CD4-positive, alpha-beta T cell treated with Interleukin-21 for 1 hour (primary cell): ENCODE data around the gene ALOX12.

ENCODE experiments used
- DNase-seq: peaks from one replicate; pipeline ENCODE4 v3.0.0-alpha.2; 2020

ALOX12 gene

DNA sequence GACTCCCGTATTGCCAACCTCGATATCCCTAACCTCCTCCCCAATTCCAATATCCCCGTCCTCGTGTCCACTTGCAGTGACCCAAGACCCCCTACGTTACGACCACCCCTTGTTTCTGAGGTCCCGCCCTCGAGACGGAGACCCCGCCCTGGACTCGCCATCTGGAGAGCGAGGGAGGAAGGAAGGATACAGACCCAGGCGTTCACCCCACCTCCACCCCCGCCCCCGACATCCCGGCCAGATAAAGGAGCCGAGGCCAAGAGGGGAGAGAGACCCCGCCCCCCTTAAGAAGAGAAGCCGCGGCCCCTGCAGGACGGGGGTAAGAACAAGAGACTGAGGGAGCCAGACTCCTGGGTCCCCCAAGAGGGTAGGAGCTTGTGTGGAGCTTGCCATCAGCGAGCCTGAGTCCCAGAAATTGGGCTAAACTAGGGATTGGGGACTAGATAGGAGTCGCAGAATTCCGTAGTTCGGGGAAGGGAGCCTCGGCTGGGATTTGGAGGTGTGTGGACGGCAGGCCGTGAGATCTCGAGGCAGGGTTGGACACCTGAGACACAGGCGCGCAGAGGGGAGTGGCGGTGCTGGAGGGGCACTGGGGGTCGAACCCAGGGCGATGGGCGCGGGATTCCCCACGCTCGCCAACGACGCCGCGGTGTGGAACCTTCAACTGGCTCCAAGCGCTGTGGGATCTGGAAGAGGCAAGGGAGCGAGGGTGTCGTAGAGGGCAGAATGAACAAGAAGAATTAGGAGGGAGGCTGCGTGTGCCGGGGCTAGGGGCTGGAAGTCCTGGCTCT is 27.1 kb downstream of the ALOX12 start, which contains the start of gene BCL6B:
Gene BCL6B (plus strand): TSS at position 270 of the 791 bp plus-strand sequence. CDS start 622 bp downstream, outside the sequence.
- no peak for DNase-seq

DNA sequence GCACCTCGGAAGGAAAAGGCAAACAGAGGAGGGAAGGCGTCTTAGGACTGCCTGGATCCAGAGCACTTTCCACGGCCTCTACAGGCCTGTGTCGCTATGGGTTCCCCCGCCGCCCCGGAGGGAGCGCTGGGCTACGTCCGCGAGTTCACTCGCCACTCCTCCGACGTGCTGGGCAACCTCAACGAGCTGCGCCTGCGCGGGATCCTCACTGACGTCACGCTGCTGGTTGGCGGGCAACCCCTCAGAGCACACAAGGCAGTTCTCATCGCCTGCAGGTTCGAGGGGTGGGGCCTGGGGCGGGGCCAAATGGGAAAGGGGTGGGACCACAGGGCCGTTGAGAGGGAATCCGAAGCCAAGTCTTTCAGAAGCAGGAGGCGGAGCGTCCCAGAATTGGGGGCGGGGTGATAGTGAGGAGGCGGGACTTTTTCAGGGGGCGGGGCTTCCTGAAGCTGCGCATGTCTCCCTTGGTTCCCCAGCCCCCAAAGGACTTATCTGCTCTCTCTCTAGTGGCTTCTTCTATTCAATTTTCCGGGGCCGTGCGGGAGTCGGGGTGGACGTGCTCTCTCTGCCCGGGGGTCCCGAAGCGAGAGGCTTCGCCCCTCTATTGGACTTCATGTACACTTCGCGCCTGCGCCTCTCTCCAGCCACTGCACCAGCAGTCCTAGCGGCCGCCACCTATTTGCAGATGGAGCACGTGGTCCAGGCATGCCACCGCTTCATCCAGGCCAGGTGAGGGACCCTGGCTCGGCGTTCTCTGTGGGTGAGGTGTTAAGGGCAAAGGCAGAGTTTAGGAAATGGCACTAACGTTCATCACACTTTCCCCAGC is 27.9 kb downstream of the ALOX12 start:
- DNase-seq: peak; percentile 98

DNA sequence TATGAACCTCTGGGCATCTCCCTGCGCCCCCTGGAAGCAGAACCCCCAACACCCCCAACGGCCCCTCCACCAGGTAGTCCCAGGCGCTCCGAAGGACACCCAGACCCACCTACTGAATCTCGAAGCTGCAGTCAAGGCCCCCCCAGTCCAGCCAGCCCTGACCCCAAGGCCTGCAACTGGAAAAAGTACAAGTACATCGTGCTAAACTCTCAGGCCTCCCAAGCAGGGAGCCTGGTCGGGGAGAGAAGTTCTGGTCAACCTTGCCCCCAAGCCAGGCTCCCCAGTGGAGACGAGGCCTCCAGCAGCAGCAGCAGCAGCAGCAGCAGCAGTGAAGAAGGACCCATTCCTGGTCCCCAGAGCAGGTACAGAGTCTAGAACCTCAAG is 28.5 kb downstream of the ALOX12 start:
- no peak for DNase-seq

DNA sequence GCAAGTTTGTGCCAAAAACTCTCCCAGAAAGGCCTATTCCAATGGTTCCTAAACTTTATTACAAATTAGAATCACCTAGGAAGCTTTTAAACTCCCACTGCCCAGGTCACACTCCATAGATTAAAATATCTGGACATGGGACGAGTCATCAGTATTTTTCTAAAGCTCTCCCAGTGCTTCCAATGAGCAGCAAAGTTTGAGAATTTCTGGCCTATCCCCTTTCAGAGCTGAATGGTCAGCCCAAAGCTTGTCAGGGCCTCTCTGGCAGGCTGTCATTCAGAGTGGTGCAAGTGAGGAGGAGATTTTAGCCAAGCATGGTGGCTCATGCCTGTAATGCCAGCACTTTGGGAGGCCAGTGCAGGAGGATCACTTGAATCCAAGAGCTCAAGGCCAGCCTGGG is 29.4 kb downstream of the ALOX12 start:
- no peak for DNase-seq

DNA sequence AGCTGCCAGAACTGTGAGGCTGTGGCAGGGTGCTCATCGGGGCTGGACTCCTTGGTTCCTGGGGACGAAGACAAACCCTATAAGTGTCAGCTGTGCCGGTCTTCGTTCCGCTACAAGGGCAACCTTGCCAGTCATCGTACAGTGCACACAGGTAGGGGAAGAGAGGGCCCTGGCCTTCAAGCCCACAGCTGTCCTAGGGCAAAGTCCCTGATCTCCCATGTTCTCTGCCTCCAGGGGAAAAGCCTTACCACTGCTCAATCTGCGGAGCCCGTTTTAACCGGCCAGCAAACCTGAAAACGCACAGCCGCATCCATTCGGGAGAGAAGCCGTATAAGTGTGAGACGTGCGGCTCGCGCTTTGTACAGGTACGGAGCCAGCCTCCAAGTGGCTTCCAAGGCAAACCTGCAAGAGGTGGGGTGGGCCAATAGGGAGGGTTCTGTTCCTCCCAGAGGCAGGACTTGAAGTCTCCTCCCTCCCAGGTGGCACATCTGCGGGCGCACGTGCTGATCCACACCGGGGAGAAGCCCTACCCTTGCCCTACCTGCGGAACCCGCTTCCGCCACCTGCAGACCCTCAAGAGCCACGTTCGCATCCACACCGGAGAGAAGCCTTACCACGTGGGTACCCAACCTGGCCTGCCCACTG is 30.7 kb downstream of the ALOX12 start:
- no peak for DNase-seq

DNA sequence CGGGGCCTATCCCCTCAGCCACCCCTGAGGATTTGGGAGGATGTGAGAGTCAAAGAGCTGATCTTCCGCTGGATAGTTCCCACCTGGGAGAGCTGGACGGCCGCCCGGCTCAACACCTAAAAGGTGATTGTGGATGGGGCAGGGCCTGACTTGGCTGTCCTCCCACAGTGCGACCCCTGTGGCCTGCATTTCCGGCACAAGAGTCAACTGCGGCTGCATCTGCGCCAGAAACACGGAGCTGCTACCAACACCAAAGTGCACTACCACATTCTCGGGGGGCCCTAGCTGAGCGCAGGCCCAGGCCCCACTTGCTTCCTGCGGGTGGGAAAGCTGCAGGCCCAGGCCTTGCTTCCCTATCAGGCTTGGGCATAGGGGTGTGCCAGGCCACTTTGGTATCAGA is 31.5 kb downstream of the ALOX12 start:
- no peak for DNase-seq

DNA sequence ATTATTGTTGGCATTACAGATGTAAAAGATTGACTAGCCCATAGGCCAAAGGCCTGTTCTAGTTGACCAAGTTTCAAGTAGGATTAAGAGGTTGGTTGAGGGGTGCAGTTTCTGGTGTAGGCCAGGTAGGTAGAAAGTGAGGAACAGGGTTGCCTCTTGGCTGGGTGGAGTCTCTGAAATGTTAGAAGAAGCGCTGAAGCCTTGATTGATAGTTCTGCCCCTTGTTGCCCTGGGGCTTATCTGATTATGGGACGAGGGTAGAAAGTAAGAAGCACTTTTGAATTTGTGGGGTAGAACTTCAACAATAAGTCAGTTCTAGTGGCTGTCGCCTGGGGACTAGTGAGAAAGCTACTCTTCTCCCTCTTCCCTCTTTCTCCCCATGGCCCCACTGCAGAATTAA is 33.2 kb downstream of the ALOX12 start:
- DNase-seq: no peak

DNA sequence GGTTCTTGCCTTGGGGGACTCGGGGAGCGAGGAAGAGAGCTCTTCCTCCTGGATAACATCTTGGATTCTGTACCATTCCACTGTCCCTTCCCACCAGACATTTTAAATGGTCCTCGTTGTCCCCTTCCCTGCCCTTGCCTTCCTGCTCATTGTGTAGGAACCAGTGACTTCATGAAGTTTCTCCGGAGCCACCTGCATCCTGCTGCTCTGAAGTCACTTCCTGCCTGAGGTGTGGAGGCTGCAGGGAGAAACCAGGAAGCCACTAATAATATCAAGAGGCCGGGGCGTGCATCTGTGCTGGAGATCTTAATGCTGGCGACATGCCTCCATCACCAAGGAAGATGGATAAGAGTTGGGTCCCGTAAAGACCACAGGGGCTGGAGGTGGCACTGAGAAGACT is 33.8 kb downstream of the ALOX12 start:
- peak; percentile 60 for DNase-seq

DNA sequence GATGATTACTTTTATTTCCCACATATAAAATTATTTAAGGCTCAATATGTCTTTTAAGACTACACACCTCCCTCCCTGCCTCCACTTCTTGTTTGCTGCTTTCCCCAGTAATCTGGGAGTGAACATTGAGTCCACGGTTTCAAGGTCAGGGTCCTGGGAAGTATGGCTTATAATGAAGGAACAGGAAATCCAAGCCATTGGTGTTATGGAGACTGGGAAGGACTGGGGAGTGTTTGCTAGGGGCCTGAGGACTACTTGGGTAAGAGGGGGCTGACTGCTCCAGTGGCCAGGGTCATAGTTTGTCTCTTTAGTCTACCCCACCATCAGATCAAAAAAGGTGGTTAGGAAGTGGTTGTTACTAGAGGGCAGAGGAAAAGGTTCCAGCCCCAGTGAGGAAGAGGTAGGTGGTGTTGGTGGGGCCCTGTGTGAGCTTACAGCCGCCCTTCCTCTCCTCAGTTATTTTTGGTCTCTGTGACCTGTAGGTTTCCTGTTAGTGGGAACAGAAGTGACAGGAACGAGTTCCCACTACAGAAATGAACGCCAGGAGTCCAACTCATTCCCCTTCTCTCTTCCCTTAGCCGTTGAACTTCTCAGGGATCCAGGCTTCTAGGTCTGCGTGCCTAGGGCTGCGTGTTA is 39.2 kb downstream of the ALOX12 start:
- DNase-seq: peak; percentile 75

DNA sequence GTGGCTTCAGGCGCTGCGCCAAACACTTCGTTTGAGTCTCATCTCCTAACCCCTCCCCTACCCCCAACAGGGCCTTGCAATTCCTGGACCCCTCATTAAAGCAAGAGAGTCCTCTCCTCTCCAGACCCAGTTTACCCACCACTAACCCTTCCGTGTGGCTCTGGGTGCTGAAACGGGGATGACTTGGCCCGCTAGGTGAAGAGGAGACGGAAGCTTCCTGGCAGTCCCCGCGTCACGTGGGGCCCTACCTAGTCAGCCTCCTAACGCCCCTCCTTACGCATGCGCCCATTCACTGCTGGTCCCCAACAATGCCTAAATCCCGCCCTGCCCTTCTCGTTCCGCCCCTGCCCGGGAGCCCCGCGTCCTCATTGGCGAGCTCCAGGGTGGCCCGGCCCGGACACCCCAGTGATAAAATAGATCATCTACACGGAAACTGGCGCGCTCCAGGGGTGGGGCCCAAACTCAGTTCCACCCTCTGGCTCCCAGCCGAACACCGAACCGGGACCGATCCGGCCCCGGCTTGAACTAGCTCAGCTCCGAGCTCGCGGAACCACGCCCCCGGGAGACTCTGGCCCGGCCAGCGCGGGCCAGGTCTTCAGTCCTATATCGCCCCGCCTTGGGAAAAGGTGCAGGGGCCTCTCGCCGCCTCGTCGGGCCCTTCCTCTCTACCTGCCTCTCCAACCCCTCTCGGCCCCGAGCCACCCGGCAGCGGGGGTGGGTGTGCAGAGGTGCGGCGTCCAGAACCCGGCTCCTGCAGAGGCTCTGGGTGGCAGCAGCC is 39.9 kb downstream of the ALOX12 start, which contains the start of gene SLC16A13:
Gene SLC16A13 (plus strand): TSS at position 425 of the 778 bp plus-strand sequence. CDS start 368 bp downstream, outside the sequence.
- peak; percentile 99 for DNase-seq

DNA sequence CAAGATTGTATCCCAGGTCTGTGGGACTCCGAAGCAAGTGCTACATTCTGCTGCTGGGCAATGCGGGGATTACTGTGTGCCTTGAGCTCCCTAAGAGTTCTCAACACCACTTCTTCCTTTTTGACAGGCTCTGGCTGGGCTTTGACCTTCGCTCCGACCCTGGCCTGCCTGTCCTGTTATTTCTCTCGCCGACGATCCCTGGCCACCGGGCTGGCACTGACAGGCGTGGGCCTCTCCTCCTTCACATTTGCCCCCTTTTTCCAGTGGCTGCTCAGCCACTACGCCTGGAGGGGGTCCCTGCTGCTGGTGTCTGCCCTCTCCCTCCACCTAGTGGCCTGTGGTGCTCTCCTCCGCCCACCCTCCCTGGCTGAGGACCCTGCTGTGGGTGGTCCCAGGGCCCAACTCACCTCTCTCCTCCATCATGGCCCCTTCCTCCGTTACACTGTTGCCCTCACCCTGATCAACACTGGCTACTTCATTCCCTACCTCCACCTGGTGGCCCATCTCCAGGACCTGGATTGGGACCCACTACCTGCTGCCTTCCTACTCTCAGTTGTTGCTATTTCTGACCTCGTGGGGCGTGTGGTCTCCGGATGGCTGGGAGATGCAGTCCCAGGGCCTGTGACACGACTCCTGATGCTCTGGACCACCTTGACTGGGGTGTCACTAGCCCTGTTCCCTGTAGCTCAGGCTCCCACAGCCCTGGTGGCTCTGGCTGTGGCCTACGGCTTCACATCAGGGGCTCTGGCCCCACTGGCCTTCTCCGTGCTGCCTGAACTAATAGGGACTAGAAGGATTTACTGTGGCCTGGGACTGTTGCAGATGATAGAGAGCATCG is 42.4 kb downstream of the ALOX12 start:
- no peak for DNase-seq

DNA sequence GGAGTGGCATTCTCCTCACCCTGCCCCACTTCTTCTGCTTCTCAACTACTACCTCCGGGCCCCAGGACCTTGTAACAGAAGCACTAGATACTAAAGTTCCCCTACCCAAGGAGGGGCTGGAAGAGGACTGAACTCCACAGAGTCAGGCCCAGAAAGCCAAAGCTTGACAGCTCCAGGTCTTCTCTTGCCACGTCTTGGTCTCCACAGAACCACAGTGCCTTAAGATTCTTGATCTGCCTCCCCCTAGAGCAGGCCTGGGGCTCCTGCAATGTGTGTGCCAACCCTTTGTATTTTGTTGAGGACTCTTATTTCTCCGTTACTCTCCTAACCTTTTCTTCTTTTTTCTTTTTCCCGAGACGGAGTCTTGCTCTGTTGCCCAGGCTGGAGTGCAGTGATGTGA is 44.0 kb downstream of the ALOX12 start:
- DNase-seq: no peak

DNA sequence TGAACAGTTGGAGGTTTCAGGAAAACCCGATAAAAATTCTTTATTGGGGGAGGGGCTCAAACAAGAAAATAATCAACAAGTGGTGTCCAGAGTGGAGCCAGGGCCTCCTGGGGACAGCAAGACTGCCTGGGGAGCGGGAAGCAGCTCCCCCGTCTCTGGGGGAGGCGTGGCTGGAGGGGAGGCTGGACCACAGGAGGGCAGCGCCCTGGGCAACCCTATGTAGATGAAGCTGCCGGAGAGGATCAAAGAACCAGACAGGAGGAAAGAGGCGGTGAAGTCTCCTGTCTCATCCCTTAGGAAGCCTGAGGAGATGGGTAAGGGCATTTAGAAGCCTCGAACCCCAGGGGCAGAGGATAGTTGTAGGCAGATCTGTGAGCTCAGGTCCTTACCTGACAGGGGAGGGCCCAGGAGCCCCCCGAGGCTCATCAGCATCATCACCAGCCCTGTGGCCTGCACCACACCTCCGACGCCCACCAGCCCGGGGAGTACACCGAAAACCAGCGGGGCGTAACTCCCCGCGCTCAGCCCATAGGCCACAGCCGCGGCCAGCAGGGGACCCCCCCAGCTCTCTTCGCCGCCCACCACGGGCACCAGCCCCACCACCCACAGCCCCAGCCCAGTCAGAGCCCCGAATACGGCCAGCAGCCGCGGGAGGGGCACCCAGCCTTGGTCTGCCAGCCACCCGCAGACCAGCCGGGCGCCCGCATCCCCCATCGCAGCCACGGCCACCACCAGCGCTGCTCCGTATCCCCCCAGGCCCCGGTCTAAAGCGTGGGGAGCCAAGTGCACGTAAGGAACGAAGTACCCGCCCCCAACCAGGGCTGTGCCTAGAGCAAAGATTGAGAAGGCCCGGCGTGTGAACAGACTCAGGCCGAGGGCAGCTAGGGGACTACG is 46.0 kb downstream of the ALOX12 start:
- DNase-seq: no peak

DNA sequence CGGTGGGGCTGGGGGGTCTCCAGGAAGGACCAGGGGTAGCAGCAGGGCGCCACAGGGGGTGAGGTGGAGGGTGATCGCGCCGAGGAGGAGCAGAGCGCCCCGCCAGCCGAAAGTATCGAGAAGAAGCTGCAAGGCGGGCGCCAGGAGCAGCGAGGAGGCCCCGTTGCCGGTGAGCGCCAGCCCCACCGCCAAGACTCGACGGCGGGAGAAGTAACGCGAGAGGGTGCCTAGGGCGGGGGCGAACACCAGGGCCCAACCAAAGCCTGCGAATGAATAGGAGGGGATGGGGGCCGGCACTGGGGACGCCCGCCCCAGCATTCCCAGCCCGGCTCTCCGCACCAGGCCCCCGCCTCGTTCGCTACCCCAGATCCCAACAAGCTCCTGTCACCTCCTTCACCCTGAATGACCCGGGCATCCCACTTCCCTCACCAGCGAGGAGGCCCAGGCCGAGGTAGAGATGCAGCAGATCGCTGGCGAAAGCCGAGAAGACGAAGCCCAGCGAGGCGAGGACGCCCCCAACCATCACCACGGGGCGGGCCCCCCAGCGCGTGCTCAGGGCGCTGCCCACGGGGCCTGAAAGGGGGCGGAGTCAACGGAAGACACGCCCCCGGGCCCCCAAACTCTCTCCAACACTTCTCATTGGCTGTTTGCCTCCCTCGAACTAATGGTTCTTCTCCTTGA is 46.8 kb downstream of the ALOX12 start:
- DNase-seq: peak; percentile 54

DNA sequence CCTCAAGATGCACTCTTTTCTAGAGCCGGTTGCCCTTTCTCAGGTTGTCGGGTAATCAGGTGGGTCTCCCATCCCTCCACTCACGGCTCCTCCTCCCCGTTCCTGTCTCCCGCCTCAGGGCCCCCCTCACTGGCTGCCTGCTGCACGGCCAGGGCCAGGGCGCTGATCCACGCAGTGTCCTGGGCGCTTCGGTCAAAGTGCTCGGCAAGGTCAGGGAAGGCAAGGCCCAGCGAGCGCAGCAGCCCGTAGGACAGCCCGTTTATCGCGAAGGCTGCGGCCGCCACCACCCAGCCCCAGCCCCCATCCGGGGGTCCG is 47.3 kb downstream of the ALOX12 start:
- no peak for DNase-seq

DNA sequence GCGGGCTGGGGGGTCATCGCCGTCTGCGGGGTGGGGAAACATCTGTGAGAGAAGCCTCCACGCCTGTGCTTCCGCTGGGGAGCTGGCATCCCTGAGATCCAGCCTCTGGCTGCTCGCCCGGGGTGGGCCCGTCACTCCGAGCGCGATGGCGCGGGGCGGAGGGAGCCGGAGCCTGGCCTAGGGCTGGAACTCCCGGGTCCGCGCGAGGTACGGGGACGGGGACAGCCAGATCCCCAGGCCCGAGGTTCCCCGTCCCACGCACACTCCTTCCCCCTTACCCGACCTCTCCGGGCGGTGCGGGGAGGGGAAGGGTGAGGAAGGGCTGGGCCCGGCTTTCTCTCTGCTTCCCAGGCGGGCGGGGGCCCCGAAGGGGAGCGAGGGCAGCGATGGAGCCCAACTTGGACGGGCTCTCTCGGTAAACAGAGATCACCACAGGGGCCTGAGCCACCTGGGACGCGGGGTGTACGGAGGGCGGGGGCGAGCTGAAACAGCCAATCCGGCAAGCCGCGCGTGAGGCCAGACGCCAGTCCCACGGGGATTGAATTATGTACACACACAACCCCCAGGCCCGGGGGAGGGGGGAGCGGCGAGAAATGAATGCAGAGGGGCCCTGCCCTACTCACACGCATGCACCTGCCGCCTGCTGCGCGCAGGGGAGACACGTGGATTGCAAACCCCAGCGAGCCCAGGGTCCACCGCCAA is 47.8 kb downstream of the ALOX12 start, which contains the start of gene SLC16A11:
Gene SLC16A11 (minus strand): TSS at position 596 of the 702 bp plus-strand sequence. CDS start 579 bp downstream, at position 17.
- no peak for DNase-seq

DNA sequence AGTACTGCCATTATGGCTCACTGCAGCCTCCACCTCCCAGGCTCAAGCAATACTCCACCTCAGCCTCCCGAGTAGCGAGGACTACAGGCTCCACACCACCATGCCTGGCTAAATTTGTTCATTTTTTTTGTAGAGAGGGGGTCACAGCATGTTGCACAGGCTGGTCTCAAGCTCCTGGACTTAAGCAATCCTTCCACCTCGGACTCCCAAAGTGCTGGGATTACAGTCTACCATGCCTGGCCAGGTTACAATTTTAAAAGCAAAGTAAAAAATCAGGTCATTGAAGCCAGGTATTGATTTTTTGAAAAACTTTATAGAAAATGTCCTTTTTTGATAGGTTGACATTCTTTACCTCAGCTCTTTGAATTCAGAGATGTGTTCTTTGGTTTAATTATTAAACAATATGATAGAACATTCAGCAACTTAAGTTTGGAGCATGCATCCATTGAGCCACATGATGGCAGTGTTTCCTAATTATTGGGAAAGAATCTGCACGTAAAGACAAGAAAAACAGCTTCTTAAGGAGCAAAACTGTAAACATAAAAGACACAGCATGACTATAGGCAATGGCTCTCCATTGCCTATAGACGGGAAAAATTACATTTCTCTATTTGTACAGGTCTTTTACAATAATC is 49.8 kb downstream of the ALOX12 start:
- peak; percentile 85 for DNase-seq

DNA sequence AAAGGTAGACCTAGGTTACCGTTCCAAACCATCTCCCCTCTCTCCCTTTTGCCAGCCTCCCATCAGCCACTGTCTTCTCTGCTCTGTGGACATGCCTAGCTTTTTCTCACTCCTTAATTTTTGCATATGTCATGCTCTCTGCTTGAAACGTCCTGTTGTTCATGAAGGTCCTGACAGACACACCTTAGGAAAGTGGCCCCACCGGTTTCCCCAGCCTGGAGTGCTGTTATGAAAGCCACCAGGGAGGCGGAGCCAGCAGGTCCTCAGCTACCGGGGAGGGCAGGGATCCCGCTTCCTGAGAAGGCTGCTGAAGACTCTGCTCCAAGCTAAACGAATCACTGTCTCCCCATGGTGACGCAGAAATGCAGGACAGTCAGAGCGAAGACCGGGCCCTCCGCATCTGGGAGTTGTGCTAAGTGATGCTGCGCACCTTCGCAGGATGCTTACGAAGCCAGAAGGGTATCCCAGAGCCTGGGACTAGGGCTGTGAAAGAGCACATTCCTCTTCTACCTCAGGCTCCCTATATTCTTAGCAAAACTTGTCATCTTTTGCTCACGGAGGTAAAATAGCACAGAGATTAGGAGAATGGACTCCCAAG is 50.4 kb downstream of the ALOX12 start:
- peak; percentile 50 for DNase-seq
